Measurements from ENCODE around the gene MINDY1. TPM values are rescaled to one million over a fixed set of nuclear protein-coding genes. Genes with fewer than 3 reads are reported as not detected.

MINDY1 gene
- total RNA-seq, 1 donor from 2014 or later = 9.5 TPM

DNA sequence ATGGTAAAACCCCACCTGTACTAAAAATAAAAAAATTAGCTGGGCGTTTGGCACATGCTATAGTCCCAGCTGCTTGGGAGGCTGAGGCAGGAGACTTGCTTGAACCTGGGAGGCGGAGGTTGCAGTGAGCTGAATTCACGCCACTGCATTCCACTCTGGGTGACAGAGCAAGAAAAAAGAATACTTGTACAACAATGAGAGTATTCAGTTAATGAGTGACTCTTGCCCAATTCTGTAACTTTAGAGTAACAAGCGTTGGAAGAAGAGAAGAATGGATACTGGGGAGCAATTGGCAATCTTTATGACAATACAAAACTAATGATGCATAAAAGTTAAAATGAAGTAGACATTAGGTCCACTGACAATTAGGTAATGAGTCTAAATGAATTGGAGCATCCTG lies 14.1 kb downstream of the MINDY1 start:
- DNase-seq (ENCODE audit: low read depth in 2 of 2) = no peak

GRCh38 chr1:150987924-150988323 lies 18.8 kb downstream of the MINDY1 start:
- no peak for DNase-seq (ENCODE audit: low read depth in 2 of 2)

DNA sequence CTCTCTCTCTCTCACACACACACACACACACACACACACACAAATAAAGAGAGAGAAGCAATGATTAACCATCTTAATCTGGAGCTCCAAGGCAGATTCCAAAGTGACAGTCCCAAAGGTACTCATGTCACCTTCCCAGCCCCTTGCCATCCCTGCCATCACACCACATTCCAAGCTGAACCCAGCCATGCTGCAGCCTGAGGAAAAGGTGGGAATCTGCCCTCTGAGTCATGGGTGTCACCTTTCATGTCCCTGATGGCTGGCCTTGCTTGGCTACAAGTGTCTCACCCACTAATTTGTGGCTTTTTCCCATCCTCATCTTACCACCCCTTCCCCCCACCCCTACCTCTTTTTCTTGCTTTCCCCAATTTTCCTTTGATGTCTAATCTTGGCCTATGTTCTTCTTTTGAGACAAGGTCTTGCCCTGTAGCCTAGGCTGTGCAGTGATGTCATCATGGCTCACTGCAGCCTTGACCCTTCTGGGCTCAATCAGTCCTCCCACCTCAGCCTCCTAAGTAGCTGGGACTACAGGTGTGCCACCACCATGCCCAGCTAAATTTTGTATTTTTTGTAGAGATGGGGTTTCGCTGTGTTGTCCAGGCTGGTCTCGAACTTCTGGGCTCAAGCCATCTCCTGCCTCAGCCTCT lies 21.4 kb downstream of the MINDY1 start:
- DNase-seq (ENCODE audit: low read depth in 2 of 2) = no peak

GRCh38 chr1:150981805-150982712 lies 24.6 kb downstream of the MINDY1 start, which contains the start of gene ANXA9:
TSS of gene ANXA9 (plus strand) at chr1:150982292. CDS start at chr1:150983106, 814 bp downstream.
- DNase-seq (ENCODE audit: low read depth in 2 of 2) = no peak

- no peak for DNase-seq (ENCODE audit: low read depth in 2 of 2)
These were observed 25.4 kb downstream of the MINDY1 start for GRCh38 chr1:150981177-150981804.

- DNase-seq (ENCODE audit: low read depth in 2 of 2) = peak; percentile 51 to 87
These were observed 27.3 kb downstream of the MINDY1 start for GRCh38 chr1:150979092-150980056.

DNA sequence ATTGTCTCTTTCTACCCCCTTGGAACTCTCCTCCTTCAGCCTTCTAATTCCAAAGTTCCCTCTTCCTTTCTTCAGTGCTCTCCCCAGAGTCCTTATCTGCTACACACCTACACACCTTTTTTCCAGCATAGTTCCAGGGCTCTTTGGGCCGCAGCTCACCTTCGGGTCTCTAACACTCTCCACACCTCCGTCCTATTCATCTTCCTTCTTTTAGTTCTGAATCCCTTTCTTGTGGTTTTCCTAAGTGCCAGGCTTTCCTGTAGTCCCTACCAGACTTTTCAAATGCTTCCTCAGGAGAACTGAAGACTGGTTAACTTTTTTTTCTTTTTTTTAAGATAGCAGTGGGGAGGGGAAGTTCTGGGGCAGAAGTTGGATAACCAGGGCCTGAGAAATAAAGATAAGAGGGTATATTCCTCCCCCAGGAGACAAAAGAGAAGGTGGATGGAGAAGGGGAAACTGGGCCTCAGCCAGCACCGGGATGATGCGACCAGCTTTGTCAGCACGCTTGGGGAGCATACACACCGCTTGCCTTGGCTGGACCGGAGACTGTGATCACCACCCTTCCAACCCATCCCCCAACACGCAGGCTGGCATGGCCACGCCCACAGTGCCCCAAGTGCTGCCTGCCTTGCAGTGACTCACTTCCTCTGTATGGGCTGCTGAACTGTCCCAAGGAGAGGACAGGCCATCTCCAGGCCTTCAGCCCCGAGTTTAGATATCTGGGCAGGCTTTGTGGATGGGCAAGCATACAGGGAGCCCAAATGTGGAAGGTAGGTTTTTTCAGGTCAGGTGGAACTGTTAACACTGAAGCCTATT lies 29.6 kb downstream of the MINDY1 start:
- DNase-seq (ENCODE audit: low read depth in 2 of 2) = peak in 1 of 2 donors; percentile 67

GRCh38 chr1:150976401-150976821 lies 30.3 kb downstream of the MINDY1 start:
- no peak for DNase-seq (ENCODE audit: low read depth in 2 of 2)

DNA sequence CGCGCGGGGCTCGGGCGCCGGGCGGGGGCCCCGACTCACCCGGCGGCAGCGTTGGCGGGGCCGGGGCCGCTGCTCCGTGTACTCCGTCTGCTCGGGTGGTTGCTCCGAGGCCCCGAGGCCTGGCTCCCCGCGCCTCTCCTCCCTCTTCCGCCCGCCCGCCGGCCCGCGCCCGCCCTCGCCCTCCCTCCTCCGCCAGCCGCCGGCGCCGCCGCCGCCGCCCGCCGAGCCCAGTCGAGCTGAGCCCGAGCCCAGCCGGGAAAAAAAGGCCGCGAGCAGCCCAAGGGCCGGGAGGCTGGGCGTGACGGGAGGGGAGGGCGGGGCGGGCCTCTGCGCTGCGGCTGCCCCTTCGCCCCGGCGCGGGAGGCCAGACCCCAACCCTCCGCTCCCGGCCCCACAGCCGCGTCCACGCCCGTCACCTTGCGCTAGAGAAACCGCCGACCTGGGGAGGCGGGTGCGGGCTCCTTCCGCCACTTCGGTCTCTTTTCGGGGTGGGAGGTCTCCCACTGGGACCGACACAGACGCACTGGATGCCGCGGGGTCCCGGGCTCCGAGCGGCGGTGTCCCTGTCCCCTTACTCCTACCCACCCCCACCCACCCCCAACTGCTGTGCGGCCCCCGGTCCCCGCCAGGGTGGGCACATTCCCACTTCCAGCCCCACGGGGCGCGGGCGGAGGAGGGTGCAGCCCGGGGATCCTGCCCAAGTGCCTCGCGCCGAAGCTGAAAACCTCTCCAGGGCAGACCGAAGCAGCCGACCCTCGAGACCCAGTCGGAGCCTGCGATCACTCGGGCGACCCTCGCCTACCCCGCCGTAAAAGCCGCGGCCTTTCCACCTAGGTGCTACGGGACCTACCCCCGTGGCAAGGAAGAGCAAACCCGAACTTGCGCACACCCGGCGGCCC lies 31.9 kb downstream of the MINDY1 start, which contains the start of gene CERS2:
CERS2 (minus strand) TSS at position 256 of the 899 bp plus-strand sequence. CDS start 5,745 bp downstream, outside the sequence.
- DNase-seq (ENCODE audit: low read depth in 2 of 2) = peak; percentile 35 to 85

DNA sequence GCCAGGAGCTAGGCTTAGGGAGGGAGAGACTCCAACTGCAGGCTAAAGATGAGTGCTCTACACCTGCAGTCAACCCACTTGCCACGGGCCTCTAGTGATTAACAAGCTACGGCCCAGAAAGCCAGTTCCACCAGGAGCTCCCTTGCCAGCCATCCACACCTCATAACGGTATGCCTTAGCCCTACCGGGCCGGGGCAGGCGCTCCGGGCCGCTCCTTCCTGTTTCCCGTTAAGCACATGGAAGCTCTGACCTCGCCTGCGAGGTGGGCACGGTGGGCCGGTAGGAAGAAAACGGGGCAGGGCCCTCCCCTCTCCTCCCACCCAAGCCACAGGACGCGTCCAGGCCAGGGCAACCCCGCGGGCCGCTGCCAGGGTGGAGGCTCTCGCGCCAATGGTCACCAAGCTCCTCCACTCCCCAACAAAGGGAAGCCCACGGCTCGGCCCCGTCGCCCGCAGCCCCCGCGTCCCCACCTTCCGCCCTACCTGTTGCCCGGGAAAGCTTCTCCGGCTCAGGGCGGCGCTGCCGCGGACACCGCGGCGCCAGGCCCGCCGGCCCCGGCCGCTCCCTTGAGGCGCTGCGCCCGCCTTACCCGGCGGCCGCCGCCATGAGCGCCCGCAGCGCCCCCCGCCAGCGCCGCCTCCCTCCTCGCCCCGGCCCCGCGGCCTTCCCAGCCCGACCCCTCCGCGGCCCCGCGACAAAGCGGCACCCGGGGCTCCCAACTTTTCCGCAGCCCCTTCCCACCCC lies 32.7 kb downstream of the MINDY1 start:
- DNase-seq (ENCODE audit: low read depth in 2 of 2) = peak; percentile 12 to 58

DNA sequence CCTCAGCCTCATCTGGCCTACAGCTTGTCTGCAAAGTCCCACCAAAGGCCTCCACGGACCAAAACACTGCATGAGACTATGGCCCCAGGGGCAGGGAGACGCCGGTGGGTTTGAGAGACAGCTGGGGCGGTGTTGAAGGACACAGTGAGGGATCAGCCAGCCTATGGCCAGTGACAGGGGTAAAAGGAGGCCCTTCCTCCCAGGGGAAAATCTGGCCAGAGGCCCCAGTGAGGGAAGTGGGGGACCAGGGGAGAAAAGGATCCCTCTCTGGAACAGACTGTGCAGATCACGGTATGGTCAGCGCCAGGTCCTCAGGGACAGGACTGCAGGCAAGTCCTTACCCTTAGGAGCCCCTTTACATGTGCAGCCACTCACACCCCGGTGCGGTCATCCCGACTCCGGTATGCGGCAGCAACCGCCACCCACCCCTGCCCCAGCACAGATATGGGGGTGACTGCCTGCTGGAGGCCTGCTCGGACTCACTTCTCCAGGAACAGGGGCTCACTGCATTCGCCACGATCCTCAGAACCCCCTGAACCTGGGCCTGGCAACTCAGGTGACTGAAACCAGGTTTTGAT lies 33.4 kb downstream of the MINDY1 start:
- peak in 1 of 2 donors; percentile 19 for DNase-seq (ENCODE audit: low read depth in 2 of 2)

DNA sequence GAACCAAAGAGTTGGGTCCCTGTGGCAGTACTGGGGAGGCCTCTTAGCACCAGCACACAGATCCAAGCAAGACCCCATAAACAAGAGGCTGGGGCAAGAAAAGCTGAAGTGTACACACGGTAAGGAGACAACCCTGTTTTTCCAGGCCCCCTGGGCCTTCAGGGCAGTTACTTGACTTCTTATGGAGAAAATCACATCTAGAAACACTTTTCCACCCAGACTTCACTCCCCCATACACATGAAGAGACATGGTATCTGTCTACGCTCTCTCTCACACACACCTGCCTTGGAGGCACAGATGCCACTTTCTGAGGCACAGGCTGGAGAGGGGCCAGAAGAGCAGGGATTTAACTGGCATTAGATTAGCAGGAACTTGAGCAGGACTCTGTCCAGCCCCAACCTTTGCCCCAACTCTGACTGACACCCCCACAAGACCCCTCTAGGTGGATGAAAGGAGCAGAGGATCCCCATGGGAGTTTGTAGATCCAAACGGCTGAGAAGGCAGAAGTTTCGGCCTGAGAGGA lies 34.2 kb downstream of the MINDY1 start:
- DNase-seq (ENCODE audit: low read depth in 2 of 2) = no peak

- DNase-seq (ENCODE audit: low read depth in 2 of 2) = no peak
These were observed 34.9 kb downstream of the MINDY1 start for GRCh38 chr1:150971583-150972416.

- DNase-seq (ENCODE audit: low read depth in 2 of 2) = no peak
These were observed 35.7 kb downstream of the MINDY1 start for GRCh38 chr1:150970808-150971582.

DNA sequence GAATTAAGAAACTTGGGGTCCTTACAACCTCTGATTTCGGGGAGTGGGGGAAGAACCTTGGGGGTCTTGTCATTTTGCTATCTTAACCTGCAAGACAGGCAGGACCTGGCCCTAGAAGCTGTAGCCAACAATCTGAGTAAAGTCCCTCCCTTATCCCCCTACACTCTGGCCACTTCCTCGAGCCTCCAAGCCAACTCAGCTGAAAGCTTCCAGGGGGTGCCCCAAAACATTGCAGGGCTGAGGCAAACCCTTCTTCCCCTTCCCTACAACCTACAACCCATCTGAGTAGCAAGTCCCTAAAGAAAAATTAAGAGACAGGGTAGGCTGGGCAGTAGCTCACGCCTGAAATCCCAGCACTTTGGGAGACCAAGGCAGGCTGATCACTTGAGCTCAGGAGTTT lies 37.1 kb downstream of the MINDY1 start:
- no peak for DNase-seq (ENCODE audit: low read depth in 2 of 2)

DNA sequence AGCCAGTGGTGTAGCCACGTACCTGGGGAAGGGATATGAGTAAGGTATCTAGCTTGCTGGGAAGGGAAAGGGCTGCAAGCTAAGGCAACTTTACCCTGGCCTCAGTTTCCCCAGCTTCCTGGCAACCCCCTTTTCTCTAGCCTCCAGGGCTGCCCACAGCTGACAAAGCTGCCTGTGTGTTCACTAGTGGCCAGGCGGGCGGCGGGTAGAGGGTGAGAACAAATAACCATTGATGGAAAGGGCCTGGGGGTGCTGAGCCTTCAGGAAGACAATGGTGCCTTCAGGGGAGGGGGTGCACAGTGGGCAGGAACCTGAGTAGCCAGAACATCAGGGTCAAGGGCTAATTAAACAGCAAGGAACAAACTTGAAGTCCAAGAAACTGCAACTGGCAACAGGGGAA lies 38.2 kb downstream of the MINDY1 start:
- no peak for DNase-seq (ENCODE audit: low read depth in 2 of 2)
